Fibroblast of the aortic adventitia (primary cell): ENCODE measurements around the gene SCAI. TPM values are rescaled to one million over a fixed set of nuclear protein-coding genes. Genes with fewer than 3 reads are reported as not detected.
"Not testable (repeated sequence)": the region's sequence is repeated elsewhere in the genome, so short reads cannot be mapped to it uniquely, and the experiment has no call there.

Experiments
- DNase-seq: peaks from one replicate; pipeline ENCODE4 v3.0.0-alpha.2; 2010; ENCODE audit warnings: low read depth
- H3K4me3 ChIP-seq: 2 replicates; pipeline ENCODE4 v1.5.1; 2011; ENCODE audit warnings: low read depth, mild to moderate bottlenecking, control low read depth, low read length, moderate library complexity
- CTCF ChIP-seq: IDR thresholded peaks from 2 replicates; pipeline ENCODE4 v1.5.1; 2011; ENCODE audit warnings: mild to moderate bottlenecking, low read length, control low read depth, inconsistent platforms; ENCODE audit not compliant: insufficient read depth
- total RNA-seq: library from RNA; depleted of rRNA; stranded (reverse); fragments of >200 nt; gene quantifications from 2 replicates; pipeline ENCODE4 v1.2.3, GENCODE V29; 2012; ENCODE audit warnings: low replicate concordance

The SCAI gene
- total RNA-seq, 1 donor = 14.0 TPM

- no peak for TF ChIP-seq CTCF
- DNase-seq = peak; percentile 25
- H3K4me3 ChIP-seq = no peak overlapping the region
Measured at GRCh38 chr9:124934290-124934689, 209.0 kb downstream of the SCAI start.

GRCh38 chr9:124932333-124932732 lies 211.0 kb downstream of the SCAI start:
- no peak for DNase-seq
- no peak for TF ChIP-seq CTCF
- no peak overlapping the region for H3K4me3 ChIP-seq

GRCh38 chr9:124929464-124929863 lies 213.9 kb downstream of the SCAI start:
- no peak overlapping the region for H3K4me3 ChIP-seq
- TF ChIP-seq CTCF = no peak
- no peak for DNase-seq

GRCh38 chr9:124928116-124928515 lies 215.2 kb downstream of the SCAI start:
- TF ChIP-seq CTCF = no peak

GRCh38 chr9:124920394-124920793 lies 222.9 kb downstream of the SCAI start:
- not testable (repeated sequence) for H3K4me3 ChIP-seq
- DNase-seq = peak; percentile 14

More at GRCh38 chr9:124928116-124928515, 215.2 kb downstream of the SCAI start:
- no peak for DNase-seq
- H3K4me3 ChIP-seq = no peak overlapping the region

GRCh38 chr9:124914753-124915405 lies 228.4 kb downstream of the SCAI start:
- no peak for TF ChIP-seq CTCF
- H3K4me3 ChIP-seq = no peak overlapping the region
- DNase-seq = no peak

- TF ChIP-seq CTCF = no peak
Measured at GRCh38 chr9:124913378-124913777, 229.9 kb downstream of the SCAI start.

More at GRCh38 chr9:124913378-124913777, 229.9 kb downstream of the SCAI start:
- DNase-seq = no peak
- no peak overlapping the region for H3K4me3 ChIP-seq
